Measurements from ENCODE around the gene C1orf198. TPM values are rescaled to one million over a fixed set of nuclear protein-coding genes. Genes with fewer than 3 reads are reported as not detected.

The C1orf198 gene
- total and polyA plus RNA-seq, 2 of the 4 experiments (the other 2 are of a cell fraction) = 67.4 to 76.2 TPM

GRCh38 chr1:230895452-230895851 is 27.1 kb upstream of the C1orf198 start:
- H3K9me3 ChIP-seq (ENCODE audit: control insufficient read depth, insufficient read depth, low read length) = no peaks in the 10 kb centered on the region
- H2BK20ac ChIP-seq (ENCODE audit: low read depth, low read length) = no peak overlapping the region
- H3K36me3 ChIP-seq (ENCODE audit: control insufficient read depth, insufficient read depth, low read length) = no peaks in the 10 kb centered on the region
- H3K27ac ChIP-seq (ENCODE audit: insufficient read depth, low read length) = no peak overlapping the region
- H4K8ac ChIP-seq (ENCODE audit: low read depth in 2 of 2, low read length in 2 of 2) = no peak overlapping the region
- H3K79me1 ChIP-seq (ENCODE audit: low read depth in 1 of 2, low read length in 2 of 2) = no peaks in the 10 kb centered on the region
- no peak for TF ChIP-seq NFE2L2 (IDR thresholded peaks at IDR 0.05; ENCODE audit: low read depth, low read length)
- no peak for TF ChIP-seq FOS (IDR thresholded peaks at IDR 0.05; ENCODE audit: low read depth, low read length)
- TF ChIP-seq RAD21 (IDR thresholded peaks at IDR 0.05; ENCODE audit: low read length) = no peak
- TF ChIP-seq, protein P1, sequence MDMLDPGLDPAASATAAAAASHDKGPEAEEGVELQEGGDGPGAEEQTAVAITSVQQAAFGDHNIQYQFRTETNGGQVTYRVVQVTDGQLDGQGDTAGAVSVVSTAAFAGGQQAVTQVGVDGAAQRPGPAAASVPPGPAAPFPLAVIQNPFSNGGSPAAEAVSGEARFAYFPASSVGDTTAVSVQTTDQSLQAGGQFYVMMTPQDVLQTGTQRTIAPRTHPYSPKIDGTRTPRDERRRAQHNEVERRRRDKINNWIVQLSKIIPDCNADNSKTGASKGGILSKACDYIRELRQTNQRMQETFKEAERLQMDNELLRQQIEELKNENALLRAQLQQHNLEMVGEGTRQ (IDR thresholded peaks at IDR 0.05; ENCODE audit: low read depth, low read length) = no peak
- TF ChIP-seq, protein P2, sequence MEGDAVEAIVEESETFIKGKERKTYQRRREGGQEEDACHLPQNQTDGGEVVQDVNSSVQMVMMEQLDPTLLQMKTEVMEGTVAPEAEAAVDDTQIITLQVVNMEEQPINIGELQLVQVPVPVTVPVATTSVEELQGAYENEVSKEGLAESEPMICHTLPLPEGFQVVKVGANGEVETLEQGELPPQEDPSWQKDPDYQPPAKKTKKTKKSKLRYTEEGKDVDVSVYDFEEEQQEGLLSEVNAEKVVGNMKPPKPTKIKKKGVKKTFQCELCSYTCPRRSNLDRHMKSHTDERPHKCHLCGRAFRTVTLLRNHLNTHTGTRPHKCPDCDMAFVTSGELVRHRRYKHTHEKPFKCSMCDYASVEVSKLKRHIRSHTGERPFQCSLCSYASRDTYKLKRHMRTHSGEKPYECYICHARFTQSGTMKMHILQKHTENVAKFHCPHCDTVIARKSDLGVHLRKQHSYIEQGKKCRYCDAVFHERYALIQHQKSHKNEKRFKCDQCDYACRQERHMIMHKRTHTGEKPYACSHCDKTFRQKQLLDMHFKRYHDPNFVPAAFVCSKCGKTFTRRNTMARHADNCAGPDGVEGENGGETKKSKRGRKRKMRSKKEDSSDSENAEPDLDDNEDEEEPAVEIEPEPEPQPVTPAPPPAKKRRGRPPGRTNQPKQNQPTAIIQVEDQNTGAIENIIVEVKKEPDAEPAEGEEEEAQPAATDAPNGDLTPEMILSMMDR (conservative IDR thresholded peaks at IDR 0.05; ENCODE audit: low read depth, low read length) = no peak
- no peak for TF ChIP-seq CEBPB (IDR thresholded peaks at IDR 0.05; ENCODE audit: low read depth, low read length)
- no peak for TF ChIP-seq SMC3 (IDR thresholded peaks at IDR 0.05; ENCODE audit: low read depth, low read length)
- TF ChIP-seq MXI1 (IDR thresholded peaks at IDR 0.05; ENCODE audit: borderline replicate concordance, low read depth, low read length) = no peak
- TF ChIP-seq CHD1 (IDR thresholded peaks at IDR 0.05; ENCODE audit: low read depth, low read length) = no peak
- TF ChIP-seq, protein P3, sequence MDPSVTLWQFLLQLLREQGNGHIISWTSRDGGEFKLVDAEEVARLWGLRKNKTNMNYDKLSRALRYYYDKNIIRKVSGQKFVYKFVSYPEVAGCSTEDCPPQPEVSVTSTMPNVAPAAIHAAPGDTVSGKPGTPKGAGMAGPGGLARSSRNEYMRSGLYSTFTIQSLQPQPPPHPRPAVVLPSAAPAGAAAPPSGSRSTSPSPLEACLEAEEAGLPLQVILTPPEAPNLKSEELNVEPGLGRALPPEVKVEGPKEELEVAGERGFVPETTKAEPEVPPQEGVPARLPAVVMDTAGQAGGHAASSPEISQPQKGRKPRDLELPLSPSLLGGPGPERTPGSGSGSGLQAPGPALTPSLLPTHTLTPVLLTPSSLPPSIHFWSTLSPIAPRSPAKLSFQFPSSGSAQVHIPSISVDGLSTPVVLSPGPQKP (IDR thresholded peaks at IDR 0.05; ENCODE audit: borderline replicate concordance, low read depth, low read length) = no peak
- TF ChIP-seq RFX5 (IDR thresholded peaks at IDR 0.05; ENCODE audit: low read depth, low read length) = no peak
- no peak for TF ChIP-seq RCOR1 (IDR thresholded peaks at IDR 0.05; ENCODE audit: insufficient replicate concordance, low read length)
- no peak for TF ChIP-seq MAZ (IDR thresholded peaks at IDR 0.05; ENCODE audit: borderline replicate concordance, low read depth, low read length)
- TF ChIP-seq BHLHE40 (IDR thresholded peaks at IDR 0.05; ENCODE audit: low read depth, low read length) = no peak
- WGBS, 2 experiments (ENCODE audit: extremely low coverage in 2 of 2, insufficient read length in 1 of 2) = no CpG with 5 or more reads among the region's 2 CpGs
- intact Hi-C loops (cut with micrococcal nuclease) (no loop called here), in situ Hi-C loops (cut with MboI; ENCODE audit: low sequenced_read_pairs) (no loop called here), dilution Hi-C loops (cut with HindIII; ENCODE audit: low sequenced_read_pairs, unreplicated experiment) (no loop called here)
- H3K4me2 ChIP-seq (ENCODE audit: low read depth, low read length) = no peak overlapping the region
- BruUV-seq (replicated peaks) = no TSS peak
- H4K20me1 ChIP-seq (ENCODE audit: insufficient read depth, low read length) = no peaks in the 10 kb centered on the region
- H2BK120ac ChIP-seq (ENCODE audit: low read depth, low read length) = no peak overlapping the region
- no peak overlapping the region for H2AK5ac ChIP-seq (ENCODE audit: low read depth, low read length)
- H3K14ac ChIP-seq (replicated peaks; ENCODE audit: low read depth, low read length) = no peak overlapping the region
- H2AK9ac ChIP-seq (replicated peaks; ENCODE audit: low read depth, low read length, poor library complexity) = no peak overlapping the region
- no peak overlapping the region for H3K23ac ChIP-seq (ENCODE audit: low read depth, low read length)
- H2BK5ac ChIP-seq (ENCODE audit: low read depth, low read length, poor library complexity, severe bottlenecking) = no peak overlapping the region
- H3K56ac ChIP-seq (ENCODE audit: extremely low read depth, insufficient read depth, low read length) = no peak overlapping the region
- no peaks in the 10 kb centered on the region for H3K27me3 ChIP-seq (ENCODE audit: control insufficient read depth, insufficient read depth, low read length)
- H4K91ac ChIP-seq (ENCODE audit: insufficient read depth, low read depth, low read length) = no peak overlapping the region
- peaks cover 4% of the 10 kb centered on the region for H3K4me1 ChIP-seq (ENCODE audit: control insufficient read depth, insufficient read depth, low read length)
- DNase-seq (no peak), ATAC-seq (ENCODE audit: low read depth) (no peak)
- no peak overlapping the region for H3K18ac ChIP-seq (ENCODE audit: low read depth, low read length)
- H2BK15ac ChIP-seq (ENCODE audit: low read depth, low read length) = no peak overlapping the region
- H3K4me3 ChIP-seq (ENCODE audit: insufficient read depth, low read depth, low read length) = no peak overlapping the region
- no peak overlapping the region for H2AFZ ChIP-seq (replicated peaks; ENCODE audit: low read length, poor library complexity)
- ChIA-PET POLR2A (ENCODE audit: unreplicated experiment) (no interaction called here), CTCF (no interaction called here)
- H3K9me1 ChIP-seq (ENCODE audit: insufficient read depth, low read length) = no peaks in the 10 kb centered on the region; the same call in 1 of the 2 replicates
- no peak overlapping the region for H4K5ac ChIP-seq (ENCODE audit: low read depth, low read length)
- no peak overlapping the region for H3K9ac ChIP-seq (ENCODE audit: low read depth, low read length)
- H3K4ac ChIP-seq (ENCODE audit: low read depth, low read length) = no peak overlapping the region

All from IMR-90 (cell line).